Stimulated activated CD8-positive, alpha-beta memory T cell treated with anti-CD3 and anti-CD28 coated beads, Interleukin-4, amount 100 ng/mL, for 1 hour (primary cell): ENCODE results near the gene ATP13A2.

Experiments
- DNase-seq, 2 donors: peaks; one replicate each; pipeline ENCODE4 v3.0.0-alpha.2; 2020; ENCODE audit warnings: low read depth in 2 of 2, low spot score in 1 of 2

ATP13A2 gene, protein sequence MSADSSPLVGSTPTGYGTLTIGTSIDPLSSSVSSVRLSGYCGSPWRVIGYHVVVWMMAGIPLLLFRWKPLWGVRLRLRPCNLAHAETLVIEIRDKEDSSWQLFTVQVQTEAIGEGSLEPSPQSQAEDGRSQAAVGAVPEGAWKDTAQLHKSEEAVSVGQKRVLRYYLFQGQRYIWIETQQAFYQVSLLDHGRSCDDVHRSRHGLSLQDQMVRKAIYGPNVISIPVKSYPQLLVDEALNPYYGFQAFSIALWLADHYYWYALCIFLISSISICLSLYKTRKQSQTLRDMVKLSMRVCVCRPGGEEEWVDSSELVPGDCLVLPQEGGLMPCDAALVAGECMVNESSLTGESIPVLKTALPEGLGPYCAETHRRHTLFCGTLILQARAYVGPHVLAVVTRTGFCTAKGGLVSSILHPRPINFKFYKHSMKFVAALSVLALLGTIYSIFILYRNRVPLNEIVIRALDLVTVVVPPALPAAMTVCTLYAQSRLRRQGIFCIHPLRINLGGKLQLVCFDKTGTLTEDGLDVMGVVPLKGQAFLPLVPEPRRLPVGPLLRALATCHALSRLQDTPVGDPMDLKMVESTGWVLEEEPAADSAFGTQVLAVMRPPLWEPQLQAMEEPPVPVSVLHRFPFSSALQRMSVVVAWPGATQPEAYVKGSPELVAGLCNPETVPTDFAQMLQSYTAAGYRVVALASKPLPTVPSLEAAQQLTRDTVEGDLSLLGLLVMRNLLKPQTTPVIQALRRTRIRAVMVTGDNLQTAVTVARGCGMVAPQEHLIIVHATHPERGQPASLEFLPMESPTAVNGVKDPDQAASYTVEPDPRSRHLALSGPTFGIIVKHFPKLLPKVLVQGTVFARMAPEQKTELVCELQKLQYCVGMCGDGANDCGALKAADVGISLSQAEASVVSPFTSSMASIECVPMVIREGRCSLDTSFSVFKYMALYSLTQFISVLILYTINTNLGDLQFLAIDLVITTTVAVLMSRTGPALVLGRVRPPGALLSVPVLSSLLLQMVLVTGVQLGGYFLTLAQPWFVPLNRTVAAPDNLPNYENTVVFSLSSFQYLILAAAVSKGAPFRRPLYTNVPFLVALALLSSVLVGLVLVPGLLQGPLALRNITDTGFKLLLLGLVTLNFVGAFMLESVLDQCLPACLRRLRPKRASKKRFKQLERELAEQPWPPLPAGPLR

DNA sequence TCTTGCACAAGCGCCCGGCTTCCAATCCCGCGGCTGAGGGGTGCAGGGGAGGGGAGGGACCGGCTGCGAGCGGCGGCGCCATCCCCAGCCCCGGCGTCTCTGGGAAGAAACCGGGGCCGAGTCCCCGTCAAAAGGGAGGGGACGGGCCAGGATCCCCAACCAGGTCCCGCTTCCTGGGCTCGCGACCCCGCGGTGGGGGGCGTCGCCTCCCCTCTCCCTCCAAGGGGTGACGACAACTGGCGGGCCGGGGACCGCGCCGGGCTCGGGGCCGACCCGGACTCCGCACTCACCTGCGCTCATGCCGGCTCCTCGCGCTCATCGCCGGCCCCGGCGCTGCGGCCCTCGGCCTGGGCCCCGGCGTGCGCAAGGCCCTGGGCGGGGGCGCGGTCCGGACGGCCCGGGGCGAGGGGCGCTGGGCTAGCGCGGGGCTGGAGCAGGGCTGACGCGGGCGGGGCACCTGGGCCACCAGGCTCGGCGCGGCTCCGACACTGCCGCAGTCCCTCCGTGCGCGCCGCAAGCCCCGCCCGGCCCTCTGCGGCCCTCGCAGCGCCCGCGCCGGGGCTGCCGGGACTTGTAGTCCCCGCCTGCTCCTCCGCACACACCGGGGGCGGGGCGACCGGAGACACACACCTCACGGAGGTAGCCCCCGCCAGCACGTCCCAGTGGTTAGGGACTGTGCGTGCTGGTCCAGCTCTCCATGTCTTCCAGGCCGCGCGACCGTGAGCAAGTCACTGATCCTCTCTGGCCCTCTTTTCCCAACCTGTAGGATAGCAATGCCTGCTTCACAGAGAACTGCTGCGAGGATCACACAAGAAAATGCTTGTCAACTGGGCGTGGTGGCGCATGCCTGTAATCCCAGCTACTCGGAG is at the start of gene ATP13A2:
TSS of gene ATP13A2 (minus strand) at position 490 of the 869 bp plus-strand sequence. CDS start at position 300, 190 bp downstream.
- peak; percentile 44 to 64 for DNase-seq

DNA sequence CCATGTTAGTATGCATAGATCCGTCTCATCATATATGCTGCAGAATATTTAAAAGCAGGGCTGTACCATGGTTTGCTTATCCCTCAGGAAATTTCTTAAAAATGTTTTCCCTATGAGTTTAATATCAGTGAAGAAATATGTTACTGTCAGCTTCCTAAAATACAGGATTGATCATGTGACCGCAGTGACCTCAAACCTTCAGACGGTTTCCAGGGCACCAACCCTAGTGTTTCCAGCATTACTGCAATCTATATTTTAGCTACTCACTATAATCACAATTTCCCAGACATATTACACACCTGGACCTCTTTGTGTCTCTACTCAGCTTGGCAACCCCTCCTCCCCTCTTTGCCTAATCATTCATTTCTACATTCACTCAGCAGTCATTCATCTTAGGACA is 49.8 kb upstream of the ATP13A2 start:
- DNase-seq = no peak

DNA sequence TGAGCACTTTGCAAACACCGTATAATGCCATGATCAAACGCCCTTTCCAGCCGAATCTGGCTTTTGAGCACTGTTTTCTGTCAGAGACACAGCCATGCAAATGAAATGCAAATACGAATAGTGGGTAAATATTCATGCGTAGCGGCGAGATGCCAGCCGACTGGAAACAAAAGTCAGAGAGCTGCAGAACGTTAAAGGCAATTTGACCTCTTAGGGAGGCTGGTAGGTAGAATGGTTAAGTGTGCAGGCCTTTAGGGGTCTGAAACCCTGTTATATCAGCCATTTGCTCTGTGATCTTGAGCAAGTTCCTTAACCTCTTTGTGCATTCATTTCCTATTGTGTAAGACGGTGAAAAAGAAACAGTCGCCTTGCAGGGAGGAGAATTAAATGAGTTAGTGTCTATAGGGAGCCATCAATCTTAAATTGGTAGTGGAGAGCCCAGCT is 48.6 kb upstream of the ATP13A2 start:
- DNase-seq = no peak

DNA sequence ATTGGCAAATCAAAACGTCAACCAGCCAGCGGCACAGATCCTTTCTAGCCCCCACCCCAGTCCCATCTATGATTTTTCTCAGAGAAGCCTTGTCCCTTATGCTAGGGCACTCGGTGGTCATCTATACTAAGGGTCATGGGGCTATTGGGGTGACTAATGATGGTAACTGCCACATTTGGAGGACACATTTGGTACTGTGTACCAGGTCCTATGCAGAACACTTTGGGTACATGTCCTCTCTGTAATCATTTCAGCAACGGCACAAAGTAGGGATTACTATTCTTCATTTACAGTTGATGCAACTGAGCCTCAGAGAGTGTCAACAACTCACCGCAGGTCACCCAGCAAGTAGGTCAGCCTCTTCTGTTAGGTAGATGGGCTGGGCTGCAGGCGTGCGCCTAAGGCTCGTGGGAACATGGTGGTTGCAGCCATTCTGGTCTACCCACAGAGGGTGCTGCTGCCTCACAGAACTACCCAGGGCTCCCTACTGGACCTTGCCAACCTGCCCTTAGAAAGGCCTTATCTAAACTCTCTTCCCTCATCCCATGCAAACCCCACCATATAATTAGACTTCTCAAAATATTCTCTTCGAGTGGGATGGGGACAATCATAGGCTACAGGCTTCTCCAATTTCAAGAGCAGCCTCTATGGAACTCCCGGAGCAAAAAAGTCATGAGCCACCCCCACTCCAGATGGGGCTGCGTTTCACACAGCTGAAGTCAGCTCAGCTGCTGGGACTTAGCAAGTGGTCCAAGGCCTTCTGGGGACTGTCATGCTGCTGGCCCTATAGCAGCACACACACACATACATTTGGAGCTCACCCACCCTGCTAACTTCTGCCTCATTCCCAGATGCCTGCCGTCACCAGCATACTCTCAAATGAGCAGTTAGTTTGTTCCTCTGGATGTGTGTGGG is 47.9 kb upstream of the ATP13A2 start:
- no peak for DNase-seq

DNA sequence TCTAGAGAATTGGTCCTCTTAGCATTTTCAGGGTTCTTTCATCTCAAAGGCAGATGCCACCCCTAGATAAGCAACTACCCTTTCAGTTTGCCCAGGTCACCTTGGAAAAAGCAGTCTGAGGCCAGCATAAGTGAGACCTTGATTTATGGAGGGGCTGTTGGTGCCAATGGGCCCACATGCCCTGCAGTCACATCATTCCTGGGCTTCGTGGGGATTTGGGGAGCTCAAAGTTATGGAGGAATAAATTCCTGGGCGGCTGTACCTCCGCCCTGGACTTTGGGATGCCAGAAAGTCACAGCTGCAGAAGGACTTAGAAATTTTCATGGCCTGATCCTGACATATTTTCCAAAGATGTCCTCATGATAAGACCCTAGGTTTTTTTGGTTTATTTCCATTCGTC is 44.8 kb upstream of the ATP13A2 start:
- DNase-seq = no peak

DNA sequence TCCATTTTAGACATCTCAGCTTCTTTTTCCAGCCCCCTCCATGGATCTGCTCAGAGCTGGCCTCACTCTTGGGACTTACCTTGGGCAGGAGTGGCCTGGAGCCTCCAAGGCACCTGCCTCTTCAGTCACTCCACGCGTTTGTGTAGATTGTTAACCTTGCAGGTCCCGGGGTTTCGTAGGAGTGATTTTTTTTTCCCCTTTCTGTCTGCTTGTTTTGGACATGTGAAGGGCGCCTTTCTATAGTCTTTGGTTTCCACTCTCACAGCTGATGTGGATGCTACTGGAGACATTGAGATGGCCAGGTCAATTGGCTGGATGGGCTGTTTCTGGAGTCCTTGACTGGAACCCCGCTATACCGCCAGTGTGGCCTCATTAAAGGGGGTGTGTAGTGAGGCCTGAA is 44.1 kb upstream of the ATP13A2 start:
- DNase-seq = no peak

DNA sequence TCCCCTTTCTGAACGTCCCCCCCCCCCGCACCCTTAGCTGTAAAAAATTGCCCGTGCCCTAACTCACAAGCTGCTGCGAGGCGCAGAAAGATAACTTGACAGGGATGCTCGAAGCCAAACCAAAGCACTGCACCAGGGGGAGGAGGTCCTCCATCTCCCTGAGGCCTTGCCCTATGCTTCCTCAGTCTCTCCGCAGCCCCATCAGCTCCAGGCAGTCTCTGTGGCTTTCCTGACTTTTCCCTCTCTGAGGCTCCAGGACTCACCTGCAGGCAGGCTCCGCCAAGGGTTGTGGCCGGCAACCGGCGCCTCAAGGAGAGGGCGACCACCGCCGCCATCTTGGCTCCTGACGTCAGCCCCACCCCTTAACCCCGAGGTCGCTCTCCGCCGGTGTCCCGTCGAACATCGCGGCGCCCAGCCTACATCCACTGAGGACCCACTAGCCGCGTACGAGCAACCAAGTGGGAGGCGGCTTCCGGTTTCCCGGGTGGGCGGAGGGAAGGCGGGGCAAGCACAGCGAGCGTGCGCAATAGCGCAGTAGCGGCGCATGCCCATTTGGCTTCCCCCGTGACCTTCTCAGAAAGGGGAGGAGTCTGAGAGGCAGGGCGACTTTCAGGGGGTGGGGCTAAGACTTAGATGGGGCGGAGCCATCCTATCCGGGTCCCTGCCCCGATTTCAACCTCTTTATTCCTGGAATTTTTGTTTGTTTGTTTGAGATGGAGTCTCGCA is 42.1 kb upstream of the ATP13A2 start, which contains the start of gene SDHB:
TSS of gene SDHB (minus strand) at position 348 of the 726 bp plus-strand sequence. CDS start at position 335, 13 bp downstream.
- peak; percentile 97 to 99 for DNase-seq

DNA sequence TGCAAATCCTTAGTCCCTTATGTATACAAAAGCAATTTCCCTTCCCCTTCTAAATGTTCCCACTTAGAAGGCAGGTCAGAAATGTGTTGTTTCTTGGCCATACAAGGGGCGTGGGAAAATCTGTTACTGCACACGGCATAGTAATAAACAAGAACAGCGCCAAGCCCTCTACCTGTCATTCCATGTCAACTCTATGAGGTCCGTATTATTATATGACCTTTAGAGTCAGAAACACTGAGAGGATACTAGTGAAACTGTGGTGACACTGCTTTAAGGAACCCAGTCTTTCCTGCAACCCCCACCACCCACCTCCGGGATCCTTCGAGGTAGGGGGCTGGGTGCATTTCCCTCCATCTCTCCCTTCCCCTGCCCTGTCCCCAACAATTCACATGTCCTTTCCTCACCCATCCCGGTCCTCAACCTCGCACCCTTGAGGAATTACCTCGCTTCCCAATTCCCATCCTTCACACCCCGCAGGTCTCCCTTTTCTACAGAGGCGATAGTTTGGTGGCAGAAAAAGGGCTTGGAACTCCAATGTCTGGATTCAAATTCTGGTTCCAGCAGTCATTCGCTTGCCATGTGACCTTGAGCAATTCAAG is 41.5 kb upstream of the ATP13A2 start:
- DNase-seq = no peak

DNA sequence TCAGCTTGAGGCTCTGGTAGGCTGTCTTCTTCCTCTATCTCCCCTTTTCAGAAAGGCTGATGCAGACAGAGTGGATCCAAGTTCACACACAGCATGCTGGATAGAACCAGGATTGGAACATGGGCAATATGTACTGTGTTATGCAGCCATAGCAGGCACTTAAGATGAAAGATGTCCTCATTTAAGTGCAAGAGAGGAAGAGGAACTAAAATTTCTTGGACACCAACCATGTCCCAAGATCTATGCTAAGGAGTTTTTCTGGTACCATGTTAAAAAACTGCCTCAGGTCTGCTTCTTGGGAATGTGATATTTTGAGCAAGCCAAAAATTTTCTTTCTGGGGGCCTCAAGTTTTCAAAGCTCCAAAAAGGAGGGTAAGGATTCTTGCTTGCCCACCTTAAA is 40.9 kb upstream of the ATP13A2 start:
- DNase-seq = no peak

DNA sequence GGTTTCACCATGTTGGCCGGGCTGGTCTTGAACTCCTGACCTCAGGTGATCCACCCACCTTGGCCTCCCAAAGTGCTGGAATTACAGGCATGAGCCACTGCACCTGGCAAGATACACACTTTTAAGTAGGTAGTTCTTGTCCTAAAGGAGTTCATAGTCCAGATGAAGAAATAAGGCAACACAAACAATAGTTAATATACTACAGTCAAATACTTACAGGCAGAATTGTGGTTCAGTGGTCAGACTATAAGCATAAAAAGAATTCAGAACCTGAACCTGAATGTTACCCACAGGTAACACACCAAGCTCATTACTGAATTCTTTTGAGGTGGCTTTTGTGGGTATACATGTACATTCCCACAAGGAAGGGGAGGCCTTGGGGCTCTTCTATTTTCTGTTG is 40.3 kb upstream of the ATP13A2 start:
- DNase-seq = no peak

DNA sequence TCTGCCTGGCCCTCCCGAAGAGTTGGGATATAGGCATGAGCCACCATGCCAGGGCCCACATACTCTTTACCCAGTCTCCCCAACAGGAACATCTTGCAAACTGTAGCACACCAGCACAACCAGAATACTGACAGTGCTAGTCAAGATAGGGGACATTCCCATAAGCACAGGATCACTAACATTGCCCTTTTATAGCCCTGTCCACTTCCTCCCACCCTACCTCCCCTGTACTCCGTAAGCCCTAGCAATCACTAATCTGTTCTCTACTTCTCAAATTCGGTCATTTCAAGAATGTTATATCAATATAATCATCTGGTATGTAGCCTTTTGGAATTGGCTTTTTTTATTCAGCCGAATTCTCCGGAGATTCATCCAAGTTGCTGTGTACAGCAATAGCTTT is 36.2 kb upstream of the ATP13A2 start:
- DNase-seq = no peak

DNA sequence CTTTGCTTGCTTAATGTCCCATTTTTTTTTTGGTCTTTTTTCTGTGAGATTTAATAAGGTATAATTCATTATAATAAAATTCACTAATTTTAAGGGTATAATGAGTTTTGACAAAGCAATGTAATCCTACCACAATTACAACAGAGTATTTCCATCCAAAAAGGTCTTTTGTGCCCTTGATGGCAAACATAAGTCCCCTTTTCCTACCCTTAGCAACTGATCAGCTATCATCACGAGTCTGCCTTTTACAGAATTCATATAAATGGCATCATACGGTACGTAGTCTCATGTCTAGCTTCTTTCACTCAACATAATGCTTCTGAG is 34.6 kb upstream of the ATP13A2 start:
- DNase-seq = no peak

DNA sequence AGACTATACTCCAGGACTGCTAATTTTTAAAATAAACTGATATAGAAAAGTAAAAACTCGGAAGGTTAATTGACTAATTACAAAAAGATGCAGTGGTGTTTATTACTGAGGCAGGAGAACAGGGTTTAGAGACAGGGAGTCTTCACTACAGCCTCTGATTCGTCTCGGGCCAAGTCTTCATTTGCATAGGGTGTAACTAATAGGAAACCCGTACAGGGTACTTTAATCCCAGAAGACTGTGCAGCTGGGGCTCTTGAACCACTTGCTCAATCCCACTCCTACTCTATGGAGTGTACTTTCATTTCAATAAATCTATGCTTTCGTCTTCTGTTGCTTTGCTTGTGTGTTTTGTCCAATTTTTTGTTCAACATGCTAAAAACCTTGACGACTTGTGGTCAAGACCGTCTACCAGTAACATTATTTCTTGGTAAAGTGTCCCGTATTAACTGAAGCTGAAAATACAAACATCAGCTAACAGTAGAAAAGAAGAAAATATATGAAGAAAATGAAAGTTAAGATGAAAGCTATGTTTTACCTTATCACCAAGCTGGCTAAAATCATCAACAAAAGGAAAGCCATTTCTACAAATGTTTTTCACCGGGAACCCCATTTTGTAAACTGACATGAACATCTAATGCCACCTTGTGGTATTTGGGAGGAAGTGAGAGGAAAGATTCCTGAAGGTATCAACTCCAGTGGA is 34.1 kb upstream of the ATP13A2 start:
- DNase-seq = no peak

DNA sequence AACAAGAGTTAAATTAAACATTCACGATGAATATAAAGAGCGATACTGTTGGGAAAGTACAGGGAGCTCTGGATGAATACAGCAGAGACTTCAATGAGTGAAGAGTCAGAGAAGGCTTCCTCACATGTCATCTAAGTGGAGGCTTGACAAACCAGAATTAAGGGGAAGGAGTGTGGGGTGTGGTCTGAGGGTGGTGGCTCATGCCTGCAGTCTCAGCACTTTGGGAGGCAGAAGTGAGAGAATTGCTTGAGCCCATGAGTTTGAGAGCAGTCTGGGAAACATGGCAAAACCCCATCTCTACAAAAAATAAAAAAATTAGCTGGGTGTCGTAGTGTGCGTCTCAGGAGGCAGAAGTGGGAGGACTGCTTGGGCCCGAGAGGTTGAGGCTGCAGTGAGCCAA is 33.4 kb upstream of the ATP13A2 start:
- DNase-seq = no peak

DNA sequence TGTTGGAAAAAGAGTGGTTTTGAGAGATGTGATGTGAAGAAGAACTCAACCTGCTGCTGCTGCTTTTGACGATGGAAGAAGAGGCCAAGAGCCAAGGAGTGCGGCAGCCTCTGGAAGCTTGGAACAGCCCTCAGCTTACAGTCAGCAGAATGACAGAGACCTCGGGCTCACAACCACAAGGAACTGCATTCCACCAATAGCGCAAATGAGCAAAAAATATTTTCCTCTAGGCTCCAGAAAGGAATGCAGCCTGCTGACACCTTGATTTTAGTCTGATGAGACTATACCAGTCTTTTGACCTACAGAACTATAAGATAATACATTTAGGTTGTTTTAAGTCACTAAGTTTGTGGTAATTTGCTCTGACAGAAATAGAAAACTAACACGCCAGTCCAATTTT is 31.9 kb upstream of the ATP13A2 start:
- DNase-seq = no peak

DNA sequence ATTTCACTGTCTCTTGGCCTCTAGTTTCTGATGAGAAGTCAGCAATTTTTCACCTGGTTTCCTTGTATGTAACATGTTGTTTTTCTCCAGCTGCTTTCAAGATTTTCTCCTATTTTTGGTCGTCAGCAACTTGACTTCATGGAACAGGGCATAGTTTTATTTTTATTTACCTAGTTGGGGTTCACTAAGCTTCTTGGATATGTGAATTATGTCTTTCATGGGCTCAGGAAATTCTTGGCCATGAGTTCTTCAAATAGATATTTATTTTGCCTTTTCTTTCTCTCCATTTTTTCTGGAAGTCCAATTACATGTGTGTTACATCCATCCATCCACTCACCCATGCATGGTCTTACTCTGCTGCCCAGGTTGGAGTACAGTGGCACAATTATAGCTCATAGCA is 28.4 kb upstream of the ATP13A2 start:
- DNase-seq = no peak

DNA sequence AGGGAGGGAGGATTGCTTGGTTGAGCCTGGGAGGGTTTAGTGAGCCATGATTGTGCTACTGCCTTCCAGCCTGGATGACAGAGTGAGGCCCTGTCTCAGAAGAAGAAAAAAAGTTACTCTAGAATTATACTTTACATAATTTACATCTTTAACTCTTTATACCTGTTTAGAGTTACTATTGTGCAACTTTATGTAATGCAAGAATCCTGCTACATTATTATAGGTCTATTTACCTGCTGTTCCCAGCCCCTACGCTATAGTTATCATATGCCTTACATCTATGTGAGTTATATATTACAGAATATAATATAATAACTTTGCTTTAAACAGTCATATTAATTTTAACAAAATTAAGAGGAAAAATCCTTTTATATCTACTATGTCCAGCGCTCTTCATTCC is 27.8 kb upstream of the ATP13A2 start:
- no peak for DNase-seq

DNA sequence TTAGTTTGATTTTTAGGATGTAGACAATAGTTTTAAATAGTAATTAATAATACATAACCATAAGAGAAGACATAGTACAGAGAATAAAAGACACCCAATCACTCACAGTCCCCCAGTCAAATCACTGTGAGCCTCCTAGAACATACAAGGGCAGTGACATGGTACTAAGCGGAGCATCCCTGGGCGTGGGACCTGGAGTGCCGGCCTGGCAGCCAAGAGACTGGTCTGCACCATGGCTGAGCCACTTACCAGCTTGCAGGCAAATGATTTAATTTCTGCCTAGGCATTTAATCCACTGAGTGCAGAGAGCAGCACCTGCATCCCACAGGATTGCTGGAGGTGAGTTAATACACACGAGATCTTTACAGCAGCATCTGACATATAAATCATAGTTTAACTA is 21.8 kb upstream of the ATP13A2 start:
- DNase-seq = no peak
